Measurements from ENCODE around the gene ZWILCH.

GRCh38 chr15:66459818-66460615 is 45.1 kb upstream of the ZWILCH start:
- TF ChIP-seq CTCF (IDR thresholded peaks at IDR 0.05; ENCODE audit: insufficient read depth, low read length) (no peak), REST (IDR thresholded peaks at IDR 0.05; ENCODE audit: insufficient replicate concordance, low read depth) (no peak)
